ENCODE results near the gene CHPF2.

Gene CHPF2

DNA sequence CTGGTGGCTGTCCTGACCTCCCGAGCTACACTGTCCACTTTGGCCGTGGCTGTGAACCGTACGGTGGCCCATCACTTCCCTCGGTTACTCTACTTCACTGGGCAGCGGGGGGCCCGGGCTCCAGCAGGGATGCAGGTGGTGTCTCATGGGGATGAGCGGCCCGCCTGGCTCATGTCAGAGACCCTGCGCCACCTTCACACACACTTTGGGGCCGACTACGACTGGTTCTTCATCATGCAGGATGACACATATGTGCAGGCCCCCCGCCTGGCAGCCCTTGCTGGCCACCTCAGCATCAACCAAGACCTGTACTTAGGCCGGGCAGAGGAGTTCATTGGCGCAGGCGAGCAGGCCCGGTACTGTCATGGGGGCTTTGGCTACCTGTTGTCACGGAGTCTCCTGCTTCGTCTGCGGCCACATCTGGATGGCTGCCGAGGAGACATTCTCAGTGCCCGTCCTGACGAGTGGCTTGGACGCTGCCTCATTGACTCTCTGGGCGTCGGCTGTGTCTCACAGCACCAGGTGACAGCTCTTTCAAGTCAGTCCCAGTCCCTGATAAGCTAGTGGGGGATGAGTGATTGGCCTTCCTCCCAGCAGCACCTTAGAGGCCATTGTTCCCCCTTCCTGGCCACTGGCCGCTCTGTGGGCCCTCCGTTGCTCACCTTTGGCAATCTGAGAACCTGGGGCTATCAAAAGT, 3.0 kb downstream of the CHPF2 start:
- DNase-seq, result no peak

DNA sequence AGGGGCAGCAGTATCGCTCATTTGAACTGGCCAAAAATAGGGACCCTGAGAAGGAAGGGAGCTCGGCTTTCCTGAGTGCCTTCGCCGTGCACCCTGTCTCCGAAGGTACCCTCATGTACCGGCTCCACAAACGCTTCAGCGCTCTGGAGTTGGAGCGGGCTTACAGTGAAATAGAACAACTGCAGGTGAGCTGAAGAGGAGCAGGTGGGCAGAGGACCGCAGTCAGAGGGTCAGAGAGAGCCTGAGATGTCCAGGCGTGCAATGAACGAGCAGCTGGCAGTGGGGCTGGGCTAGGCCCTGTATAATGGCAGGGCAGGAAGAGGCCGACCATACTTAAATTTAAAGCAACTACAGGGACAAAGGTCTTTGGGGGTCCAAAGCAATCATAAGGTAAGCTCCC, 4.1 kb downstream of the CHPF2 start:
- no peak for DNase-seq

DNA sequence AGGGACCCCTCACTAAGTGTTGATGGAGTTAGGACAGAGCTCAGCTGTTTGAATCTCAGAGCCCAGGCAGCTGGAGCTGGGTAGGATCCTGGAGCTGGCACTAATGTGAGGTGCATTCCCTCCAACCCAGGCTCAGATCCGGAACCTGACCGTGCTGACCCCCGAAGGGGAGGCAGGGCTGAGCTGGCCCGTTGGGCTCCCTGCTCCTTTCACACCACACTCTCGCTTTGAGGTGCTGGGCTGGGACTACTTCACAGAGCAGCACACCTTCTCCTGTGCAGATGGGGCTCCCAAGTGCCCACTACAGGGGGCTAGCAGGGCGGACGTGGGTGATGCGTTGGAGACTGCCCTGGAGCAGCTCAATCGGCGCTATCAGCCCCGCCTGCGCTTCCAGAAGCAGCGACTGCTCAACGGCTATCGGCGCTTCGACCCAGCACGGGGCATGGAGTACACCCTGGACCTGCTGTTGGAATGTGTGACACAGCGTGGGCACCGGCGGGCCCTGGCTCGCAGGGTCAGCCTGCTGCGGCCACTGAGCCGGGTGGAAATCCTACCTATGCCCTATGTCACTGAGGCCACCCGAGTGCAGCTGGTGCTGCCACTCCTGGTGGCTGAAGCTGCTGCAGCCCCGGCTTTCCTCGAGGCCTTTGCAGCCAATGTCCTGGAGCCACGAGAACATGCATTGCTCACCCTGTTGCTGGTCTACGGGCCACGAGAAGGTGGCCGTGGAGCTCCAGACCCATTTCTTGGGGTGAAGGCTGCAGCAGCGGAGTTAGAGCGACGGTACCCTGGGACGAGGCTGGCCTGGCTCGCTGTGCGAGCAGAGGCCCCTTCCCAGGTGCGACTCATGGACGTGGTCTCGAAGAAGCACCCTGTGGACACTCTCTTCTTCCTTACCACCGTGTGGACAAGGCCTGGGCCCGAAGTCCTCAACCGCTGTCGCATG, 5.2 kb downstream of the CHPF2 start:
- no peak for DNase-seq

DNA sequence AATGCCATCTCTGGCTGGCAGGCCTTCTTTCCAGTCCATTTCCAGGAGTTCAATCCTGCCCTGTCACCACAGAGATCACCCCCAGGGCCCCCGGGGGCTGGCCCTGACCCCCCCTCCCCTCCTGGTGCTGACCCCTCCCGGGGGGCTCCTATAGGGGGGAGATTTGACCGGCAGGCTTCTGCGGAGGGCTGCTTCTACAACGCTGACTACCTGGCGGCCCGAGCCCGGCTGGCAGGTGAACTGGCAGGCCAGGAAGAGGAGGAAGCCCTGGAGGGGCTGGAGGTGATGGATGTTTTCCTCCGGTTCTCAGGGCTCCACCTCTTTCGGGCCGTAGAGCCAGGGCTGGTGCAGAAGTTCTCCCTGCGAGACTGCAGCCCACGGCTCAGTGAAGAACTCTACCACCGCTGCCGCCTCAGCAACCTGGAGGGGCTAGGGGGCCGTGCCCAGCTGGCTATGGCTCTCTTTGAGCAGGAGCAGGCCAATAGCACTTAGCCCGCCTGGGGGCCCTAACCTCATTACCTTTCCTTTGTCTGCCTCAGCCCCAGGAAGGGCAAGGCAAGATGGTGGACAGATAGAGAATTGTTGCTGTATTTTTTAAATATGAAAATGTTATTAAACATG, 6.0 kb downstream of the CHPF2 start:
- DNase-seq, result no peak

DNA sequence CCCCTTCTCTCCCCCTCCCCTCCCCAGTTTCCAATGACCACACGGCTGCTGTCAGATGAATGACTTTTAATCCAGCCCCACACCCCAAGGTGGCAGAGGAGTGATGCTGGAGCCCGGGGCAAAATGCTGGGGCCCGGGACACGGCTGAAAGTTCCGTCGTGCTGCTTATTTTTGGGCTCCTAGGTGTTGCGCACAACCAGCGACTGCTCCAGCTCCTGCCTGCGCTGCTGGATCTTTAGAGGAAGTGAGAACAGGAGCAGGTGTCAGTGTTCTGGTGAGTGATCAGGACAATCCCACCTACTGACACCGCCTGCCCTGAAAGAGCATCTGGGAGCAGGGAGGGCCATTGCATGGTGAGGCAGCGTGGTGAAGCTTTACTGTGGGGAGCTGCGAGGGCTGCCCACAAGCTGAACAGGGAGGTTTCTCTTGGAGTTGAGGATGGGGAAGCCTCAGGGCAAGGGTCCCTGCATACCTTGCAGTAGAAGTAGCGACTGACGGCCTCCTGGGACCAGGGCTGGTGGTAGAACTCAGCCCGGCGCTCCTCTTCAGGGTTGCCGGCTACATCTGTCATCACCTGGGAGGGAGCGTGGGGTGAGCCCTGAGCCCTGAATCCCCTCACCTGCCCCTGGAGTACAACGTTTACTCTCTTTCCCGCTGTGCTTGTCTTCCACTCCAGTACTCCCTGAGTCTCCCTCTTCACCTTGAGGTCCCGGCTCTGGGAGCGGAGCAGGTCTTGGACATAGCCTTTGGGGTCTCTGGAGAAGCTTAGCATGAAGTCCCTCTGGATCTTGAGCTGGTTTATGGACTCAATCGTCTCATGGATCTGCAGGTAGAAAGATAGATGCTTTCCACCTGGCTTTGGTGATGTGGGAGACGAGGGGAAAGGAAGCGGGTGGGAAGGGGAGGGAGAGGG, 6.9 kb downstream of the CHPF2 start:
- DNase-seq, result no peak

DNA sequence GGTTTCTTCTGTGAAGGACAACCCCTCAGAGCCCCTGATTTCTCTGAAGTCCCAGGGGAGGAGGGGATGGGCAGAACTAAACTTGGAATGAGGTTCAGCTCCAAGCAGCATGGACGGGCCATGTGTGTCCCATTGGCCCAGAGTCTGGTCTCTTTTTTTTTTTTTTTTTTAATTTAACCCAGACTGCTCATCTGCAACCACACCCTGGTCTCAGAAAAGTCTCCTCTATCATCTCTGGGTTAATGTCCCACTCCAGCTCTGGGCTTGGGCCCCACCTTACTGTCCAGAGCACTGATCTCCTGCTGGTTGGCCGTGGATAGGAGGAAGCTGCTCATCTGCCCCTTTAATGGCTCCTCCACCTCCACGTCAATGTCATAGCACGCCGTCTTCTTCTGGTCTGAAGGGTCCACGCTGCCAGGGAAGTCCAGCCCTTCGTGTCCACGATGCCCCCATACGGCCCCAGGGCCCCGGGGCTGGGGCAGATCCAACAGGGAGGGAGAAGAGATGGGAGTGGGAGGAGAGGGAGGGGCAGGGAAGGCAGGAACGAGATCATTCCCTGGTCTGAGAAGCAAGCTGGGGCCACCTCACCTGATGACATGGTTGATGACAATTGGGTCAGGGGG, 7.7 kb downstream of the CHPF2 start:
- no peak for DNase-seq

DNA sequence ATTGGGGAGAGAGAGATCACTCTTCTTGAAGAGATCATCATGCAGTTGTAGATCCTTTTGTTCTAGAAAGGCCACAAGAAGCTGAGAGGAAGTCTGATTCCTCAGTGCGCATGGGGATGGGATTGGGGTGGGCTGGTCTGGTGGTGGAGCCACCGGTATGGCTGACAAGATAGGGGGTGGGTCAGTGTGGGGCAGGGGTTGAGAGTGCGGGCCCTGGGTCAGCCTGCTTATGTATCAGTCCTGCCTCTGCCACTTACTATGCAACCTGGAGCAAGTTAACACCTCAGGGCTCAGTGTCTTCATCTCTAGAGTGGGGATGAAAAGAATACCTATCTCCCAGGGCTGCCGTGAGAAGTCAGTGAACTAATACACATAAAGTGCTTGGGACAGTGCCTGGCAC, 8.3 kb downstream of the CHPF2 start:
- DNase-seq, result no peak

DNA sequence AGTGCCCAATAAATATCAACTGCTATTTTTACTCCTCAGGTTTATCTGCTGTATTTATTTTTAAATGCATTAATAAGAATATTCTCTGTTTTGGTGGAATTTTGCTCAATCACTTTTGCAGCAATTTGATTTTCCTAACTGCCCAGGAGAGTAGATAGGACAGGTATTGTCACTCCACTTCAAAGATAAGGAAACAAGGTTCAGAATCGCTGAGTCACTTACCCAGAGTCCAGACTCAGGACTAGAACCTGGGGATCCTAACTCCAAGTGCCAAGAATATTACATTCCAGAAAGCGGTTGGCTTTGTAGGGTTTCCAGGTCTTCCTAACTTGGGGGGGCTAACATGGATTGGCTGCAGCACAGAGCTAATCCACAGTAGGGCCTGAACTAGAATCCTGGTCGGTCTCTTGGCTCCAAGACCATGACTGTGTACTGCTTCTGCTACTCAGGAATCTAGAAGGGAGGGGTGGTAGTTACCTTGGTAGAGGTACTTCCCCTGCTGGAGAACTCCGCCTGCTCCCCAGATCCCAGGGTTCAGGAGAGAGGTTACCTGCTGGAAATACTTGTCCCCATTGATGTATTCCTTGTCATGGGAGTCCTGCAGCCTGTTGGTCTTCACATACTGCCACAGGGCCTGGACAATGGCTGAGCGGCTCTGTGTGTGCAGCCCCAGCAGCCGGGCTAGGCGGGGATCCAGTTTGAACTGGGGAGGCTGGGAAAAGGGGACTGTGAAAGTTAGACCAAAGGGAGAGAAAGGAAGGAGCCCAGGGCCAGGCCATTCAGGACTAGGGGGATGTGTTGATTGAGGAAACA, 8.9 kb downstream of the CHPF2 start:
- no peak for DNase-seq

DNA sequence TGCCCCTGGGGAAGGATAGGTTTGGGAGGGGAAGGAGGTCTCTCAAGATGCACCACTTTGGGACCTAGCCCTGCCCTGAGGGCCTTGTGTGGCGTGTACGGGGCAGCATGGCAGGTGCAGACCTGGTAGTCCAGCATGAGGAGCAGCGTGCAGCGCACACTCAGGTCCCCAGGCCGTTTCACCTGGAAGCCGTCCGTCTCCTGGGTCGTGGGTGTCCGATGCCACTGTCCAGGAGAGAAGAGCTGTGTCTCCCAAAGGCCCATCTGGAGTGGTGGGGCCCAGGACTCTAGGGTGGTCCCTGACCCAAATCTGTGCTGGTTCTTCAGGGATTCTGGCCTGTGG, 9.4 kb downstream of the CHPF2 start:
- no peak for DNase-seq

DNA sequence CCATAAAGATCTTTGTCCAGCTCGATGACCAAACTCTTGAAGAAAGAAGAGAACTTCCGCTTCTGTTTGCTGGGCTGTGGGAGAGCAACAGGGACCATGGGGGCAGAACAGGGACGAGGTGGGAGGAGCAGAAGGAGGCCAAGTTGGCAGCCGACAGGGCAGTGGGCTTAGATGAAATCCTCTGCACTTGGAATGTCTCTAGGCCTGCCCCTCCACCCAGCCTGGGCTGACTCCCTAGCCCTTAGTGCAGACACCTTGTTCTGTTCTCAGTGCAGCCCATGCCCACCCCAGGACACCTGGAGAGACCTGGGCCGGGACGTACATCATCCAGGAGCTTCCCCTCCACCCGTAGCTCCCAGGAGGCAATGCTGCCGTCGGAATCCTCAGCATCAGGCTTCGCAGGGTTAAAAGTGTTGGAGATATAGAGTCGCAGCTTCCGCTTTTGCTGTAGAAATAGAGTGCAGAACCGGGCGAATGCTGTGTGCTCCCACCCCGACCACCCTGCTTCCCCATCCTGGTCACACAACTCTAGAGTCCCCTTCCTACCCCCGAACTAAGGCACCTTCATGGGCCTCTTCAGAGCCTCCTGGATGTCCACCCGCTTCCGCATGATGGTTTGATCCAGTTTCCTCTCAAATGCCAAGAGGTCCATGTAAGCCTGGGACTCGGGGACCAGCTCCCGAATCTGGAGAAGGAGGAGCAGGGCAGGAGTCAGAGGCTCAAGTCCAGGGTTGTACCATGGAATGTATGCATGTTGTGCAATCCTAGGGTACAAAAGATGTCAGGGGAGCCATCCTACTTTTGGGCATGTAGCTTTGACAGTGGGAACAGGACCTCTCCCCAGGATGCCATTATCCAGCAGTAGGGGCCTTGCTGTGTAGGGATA, 10.1 kb downstream of the CHPF2 start:
- no peak for DNase-seq

DNA sequence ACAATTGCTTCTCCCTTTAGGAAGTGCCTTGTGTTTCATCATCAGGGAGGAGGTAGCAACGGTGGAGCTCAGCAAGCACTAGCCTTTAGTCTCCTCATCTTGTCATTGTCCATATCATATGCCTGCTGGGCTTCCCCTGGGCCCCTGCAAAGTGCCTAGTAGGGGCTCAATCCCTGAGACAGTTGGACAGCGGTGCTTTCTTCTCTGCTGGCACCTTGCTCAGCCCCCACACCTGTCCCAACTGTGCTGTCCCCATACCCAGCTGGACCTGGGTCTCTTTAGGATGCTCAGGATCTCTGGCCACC, 10.7 kb downstream of the CHPF2 start:
- peak in 1 of 3 experiments; percentile 36 for DNase-seq

DNA sequence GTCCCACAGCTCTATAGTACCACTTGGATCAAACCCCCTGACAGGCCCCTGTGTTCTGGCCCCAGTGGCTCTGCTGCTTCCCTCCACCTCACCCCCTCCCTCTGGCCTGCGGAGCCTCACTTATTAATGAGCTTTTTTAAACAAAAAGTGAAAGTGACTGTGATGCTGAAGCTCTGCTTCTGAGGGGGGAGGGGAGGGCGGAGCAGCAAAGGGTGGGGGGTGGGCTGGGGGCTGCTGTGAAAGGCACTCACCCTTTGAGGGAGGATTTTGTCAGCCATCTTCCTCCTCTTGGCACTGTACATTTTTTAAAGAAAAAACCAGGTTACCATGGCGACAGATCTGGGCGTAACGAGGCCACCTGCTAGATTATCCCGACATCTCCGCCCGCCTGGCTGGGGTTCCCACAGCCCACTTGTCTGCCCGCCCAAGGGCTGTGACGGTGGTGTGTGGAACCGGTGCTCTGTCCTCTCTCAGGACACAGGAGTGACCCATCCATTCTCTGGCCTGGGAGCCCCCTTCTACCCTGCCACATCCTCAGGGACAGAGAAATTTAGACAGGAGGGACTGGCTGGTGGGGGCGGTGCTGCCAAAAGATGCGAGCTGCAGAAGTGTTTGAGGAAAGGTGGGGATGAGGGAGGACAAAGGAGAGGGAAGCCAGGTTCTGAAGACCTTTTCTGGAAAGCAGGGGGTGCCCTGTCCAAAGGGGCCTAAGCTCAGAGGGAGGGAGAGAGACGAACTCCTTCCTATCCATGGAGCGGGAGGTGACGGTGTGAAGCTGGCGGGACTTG, 11.3 kb downstream of the CHPF2 start:
- DNase-seq, result peak; percentile 33 to 74 (median 56)

DNA sequence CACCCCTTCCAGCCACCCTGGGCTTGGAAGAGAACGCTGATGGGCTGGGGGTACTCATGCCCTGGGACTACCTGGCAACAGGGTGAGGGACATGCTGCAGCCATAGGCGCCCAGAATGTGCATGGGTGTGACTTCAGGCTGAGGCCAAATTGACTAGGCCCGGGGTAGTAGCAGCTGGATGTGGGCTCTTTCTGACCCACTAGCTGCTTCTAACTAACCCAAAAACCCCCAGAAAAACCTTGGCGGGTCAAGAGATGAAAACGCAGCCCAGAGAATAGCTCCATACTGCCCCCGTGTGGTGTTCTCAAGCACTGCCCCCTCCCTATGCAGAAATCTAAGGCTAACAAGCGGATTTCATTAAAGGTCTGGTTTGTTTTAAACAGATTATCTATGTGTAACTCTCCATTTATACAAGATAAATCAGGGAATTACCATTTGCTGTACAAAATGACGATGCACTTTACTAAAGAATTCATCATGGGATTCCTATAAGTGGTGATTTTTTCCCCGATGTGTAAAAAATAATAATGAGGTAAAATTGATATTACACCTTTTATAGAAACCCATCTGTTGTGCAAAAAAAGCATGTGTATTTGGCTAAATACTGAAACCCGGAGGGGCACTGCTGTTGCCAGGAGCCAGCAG, 12.0 kb downstream of the CHPF2 start:
- DNase-seq, result peak; percentile 54 to 81 (median 65)

DNA sequence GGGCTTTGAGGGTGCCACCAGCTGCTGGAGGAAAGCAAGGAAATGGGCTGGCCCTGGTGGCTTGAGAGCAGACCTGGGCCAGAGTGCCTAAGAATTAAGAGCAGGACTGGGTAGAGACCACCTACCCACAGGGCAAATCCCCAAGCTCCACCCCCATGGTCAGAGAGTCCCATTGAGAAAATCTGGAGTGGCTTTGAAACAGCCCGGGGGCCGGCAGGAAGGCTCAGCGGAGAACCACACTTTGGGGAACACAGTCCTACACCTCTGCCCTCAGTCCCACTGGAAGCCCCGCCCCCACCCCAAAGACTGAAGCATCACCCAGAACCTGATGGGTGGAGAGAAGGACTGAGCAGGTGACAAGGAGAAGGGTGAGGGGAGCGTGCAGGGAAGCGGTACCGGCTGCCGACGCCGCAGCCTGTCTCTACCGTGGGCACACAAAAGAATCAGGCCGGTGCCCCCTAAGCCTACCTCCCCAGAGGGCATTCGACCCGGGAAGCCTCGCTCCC, 12.6 kb downstream of the CHPF2 start:
- peak in 2 of 3 experiments; percentile 46 to 56 for DNase-seq

DNA sequence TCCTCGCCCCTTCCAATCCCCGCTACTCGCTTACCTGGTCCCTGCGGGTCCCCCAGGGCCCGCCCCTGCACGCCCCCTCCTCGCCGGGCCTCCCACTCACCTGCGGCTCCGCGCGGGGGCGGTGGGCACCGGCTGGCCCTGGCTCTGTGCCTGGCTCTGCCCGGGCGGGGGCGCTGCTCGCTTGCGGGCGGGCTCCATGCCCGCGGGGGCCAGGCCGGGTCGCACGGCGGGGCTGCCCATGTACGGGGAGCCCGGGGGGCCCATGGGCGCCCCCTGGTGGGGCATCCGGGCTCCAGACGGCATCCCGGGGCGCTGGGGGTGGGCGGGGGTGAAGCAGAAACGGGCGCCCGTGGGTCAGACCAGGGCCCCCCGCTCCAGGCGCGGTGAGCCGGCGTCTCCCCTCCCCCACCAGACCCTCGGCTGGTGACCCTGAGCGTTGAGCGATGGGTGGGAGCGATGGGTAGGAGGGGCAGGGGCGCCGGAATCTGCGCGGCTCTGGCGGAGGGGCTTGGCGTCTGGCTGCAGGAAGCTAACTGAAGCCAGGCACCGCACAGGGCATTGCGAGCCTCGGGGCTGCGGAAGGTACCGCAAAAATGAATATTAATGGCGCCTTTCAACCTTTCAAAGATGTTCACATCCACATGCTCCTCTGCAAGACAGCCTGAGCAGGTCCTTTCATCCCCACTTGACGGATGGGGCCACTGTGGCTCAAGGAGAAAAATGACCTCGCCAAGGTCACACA, 13.2 kb downstream of the CHPF2 start:
- DNase-seq, result peak; percentile 24 to 58 (median 56)

DNA sequence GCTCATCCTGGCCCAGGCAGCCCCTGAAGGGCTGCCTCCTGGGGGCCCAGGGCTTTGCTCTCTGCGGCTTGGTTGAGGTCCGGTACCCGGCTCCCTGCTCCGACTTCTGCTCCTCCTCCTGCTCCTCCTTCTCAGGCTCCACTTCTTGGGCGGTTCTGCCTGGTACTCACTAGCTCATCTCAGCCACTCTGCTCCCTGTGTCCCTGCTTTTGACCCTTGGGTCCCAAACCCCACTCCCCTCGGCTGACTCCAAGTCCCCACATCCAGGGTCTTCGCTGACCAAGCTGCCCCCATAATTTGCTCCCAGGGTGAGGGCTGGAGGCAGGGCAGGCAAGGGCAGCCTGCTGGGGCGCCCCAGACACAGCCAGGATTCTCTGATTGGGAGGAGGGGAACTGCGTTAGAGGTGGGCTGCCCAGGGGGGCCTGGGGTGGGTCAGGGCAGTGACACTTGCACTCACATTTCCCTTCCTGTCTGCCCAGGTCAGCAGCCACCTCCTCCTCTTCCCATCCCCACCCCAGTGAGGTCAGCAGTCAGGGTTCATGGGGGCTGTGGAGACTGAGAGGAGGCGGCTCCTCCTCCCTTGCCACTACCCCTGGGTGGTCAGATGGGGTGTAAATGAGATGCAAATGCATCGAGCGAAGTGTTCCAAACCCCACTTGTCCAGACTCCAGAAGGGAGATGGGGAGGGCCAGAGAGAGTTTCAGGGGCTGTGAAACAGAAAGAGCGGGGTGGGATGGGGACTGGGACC, 14.0 kb downstream of the CHPF2 start:
- DNase-seq, result no peak

DNA sequence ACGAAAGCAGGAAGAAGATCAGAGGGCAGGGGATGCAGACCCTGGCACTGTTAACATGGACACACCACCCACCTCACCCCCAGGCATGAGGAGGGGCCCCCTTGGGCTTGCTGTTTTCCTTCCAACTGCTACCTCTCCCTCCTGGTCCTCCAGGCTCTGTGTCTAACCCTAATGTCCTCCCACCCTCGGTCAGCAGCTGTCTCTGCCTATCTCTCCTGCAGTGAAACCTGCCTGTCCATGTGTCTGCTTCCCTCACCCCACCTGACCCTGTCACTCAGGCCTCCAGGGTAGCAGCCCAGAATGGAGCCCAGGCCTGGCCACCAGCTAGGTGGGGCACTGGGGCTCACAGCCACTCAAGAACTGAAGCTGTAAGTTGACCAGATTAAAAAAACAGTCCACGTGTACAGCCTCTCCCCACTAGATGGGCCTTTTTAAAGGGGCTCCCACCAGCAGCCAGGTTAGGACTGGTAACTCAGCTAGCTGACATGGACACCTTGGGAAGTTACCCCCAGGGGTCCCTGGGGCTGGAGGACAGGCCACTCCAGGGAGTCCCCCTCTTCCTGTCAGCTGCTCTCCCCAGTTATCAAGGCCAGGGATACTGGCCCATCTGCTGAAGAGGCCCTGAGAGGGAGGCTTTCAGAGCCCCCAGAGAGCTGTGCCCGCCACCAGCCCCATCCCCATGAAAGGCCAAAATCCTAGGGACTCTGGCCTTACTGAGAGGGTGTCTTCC, 14.7 kb downstream of the CHPF2 start:
- no peak for DNase-seq

Data from NCI-H1417 (cell line).